Neural cell (in vitro differentiated cells): ENCODE data around the gene CCDC27. TPM values are rescaled to one million over a fixed set of nuclear protein-coding genes. Genes with fewer than 3 reads are reported as not detected.

Source experiments
- H2AFZ ChIP-seq: fragments of 200-600, 300-800 bp; sonication (generic), shearing (Covaris generic); 2 replicates; pipeline ENCODE4 v1.6.0; 2014; ENCODE audit warnings: low read depth, mild to moderate bottlenecking, antibody characterized with exemption, low read length, moderate library complexity
- H3F3A ChIP-seq: fragments of 200-600 bp; shearing (Covaris generic); 2 replicates; pipeline ENCODE4 v1.6.1; 2016; ENCODE audit warnings: mild to moderate bottlenecking, moderate library complexity, mixed read lengths, antibody characterized with exemption, low read length; ENCODE audit not compliant: insufficient read depth, poor library complexity, severe bottlenecking
- H3K27ac ChIP-seq: fragments of 200-600, 300-800 bp; sonication (generic), shearing (Covaris generic); 2 replicates; pipeline ENCODE4 v1.5.1; 2014; ENCODE audit warnings: mild to moderate bottlenecking, low read length, moderate library complexity
- H3K27me3 ChIP-seq: fragments of 300-800, 200-600 bp; sonication (generic), shearing (Covaris generic); 2 replicates; pipeline ENCODE4 v1.6.0; 2014; ENCODE audit warnings: mild to moderate bottlenecking, low read depth, low read length, moderate library complexity; ENCODE audit not compliant: insufficient read depth
- H3K36me3 ChIP-seq: fragments of 300-800, 200-600 bp; sonication (generic), shearing (Covaris generic); 2 replicates; pipeline ENCODE4 v1.5.1; 2014; ENCODE audit warnings: mild to moderate bottlenecking, antibody characterized with exemption, low read length, moderate library complexity; ENCODE audit not compliant: insufficient read depth
- H3K4me2 ChIP-seq: fragments of 300-800, 200-600 bp; sonication (generic), shearing (Covaris generic); 2 replicates; pipeline ENCODE4 v1.6.0; 2014; ENCODE audit warnings: mild to moderate bottlenecking, low read length
- H3K4me3 ChIP-seq: fragments of 300-800, 200-600 bp; sonication (generic), shearing (Covaris generic); 2 replicates; pipeline ENCODE4 v1.5.1; 2014; ENCODE audit warnings: mild to moderate bottlenecking, low read length, moderate library complexity
- H3K79me2 ChIP-seq: fragments of 200-600 bp; shearing (Covaris generic); replicated peaks from 2 replicates; pipeline ENCODE4 v1.6.0; 2014; ENCODE audit warnings: mild to moderate bottlenecking, low read length, moderate library complexity; ENCODE audit not compliant: insufficient read depth
- H3K9ac ChIP-seq: fragments of 300-800, 200-600 bp; sonication (generic), shearing (Covaris generic); 2 replicates; pipeline ENCODE4 v1.6.1; 2016; ENCODE audit warnings: mild to moderate bottlenecking, low read length, mixed read lengths
- H3K9me2 ChIP-seq: fragments of 200-600 bp; shearing (Covaris generic); 2 replicates; pipeline ENCODE4 v1.6.1; 2016; ENCODE audit warnings: mild to moderate bottlenecking, low read length, mixed read lengths; ENCODE audit not compliant: insufficient read depth
- H3K9me3 ChIP-seq: fragments of 200-600, 300-800 bp; sonication (generic), shearing (Covaris generic); 2 replicates; pipeline ENCODE4 v1.6.1; 2016; ENCODE audit warnings: mild to moderate bottlenecking, mixed run types, low read length, moderate library complexity, mixed read lengths
- H4K20me1 ChIP-seq: fragments of 200-600 bp; shearing (Covaris generic); 2 replicates; pipeline ENCODE4 v1.6.1; 2016; ENCODE audit warnings: mild to moderate bottlenecking, mixed run types; ENCODE audit not compliant: insufficient read depth
- CTCF ChIP-seq: fragments of 450-650 bp; IDR thresholded peaks from 2 replicates; pipeline ENCODE4 v1.5.1; 2014; ENCODE audit warnings: antibody characterized with exemption, mild to moderate bottlenecking, moderate library complexity; ENCODE audit not compliant: poor library complexity, severe bottlenecking
- EP300 ChIP-seq: fragments of 450-650 bp; conservative IDR thresholded peaks from 2 replicates; pipeline ENCODE4 v1.6.1; 2014; ENCODE audit warnings: antibody characterized with exemption, mild to moderate bottlenecking, moderate library complexity; ENCODE audit not compliant: poor library complexity, severe bottlenecking
- EZH2 ChIP-seq: fragments of 200-600, 300-800 bp; shearing (Covaris generic), sonication (generic); IDR thresholded peaks from 2 replicates; pipeline ENCODE4 v1.6.1; 2014; ENCODE audit warnings: antibody characterized with exemption, low read length, borderline replicate concordance, mild to moderate bottlenecking; ENCODE audit not compliant: insufficient read depth, poor library complexity, severe bottlenecking
- MXI1 ChIP-seq: fragments of 450-650 bp; conservative IDR thresholded peaks from 2 replicates; pipeline ENCODE4 v1.6.1; 2014; ENCODE audit warnings: antibody characterized with exemption, mild to moderate bottlenecking; ENCODE audit not compliant: poor library complexity, severe bottlenecking
- POLR2AphosphoS5 ChIP-seq: IDR thresholded peaks from 2 replicates; pipeline ENCODE4 v1.6.1; 2012
- RAD21 ChIP-seq: fragments of 450-650 bp; conservative IDR thresholded peaks from 2 replicates; pipeline ENCODE4 v1.6.1; 2014; ENCODE audit warnings: antibody characterized with exemption, mild to moderate bottlenecking, moderate library complexity
- REST ChIP-seq: IDR thresholded peaks from 2 replicates; pipeline ENCODE4 v1.6.1; 2012; ENCODE audit warnings: borderline replicate concordance
- SMC3 ChIP-seq: fragments of 450-650 bp; conservative IDR thresholded peaks from 2 replicates; pipeline ENCODE4 v1.6.1; 2014; ENCODE audit warnings: antibody characterized with exemption, mild to moderate bottlenecking, moderate library complexity; ENCODE audit not compliant: poor library complexity
- TAF1 ChIP-seq: IDR thresholded peaks from 2 replicates; pipeline ENCODE4 v1.6.1; 2012; ENCODE audit warnings: low read depth
- polyA plus RNA-seq: library from polyadenylated mRNA; depleted of rRNA; stranded (reverse); fragments of >200 nt; gene quantifications from 2 replicates; pipeline ENCODE4 v1.2.3, GENCODE V29; 2014

Gene CCDC27
- polyA plus RNA-seq, 1 donor from 2014 or later: not detected

- no peak overlapping the region for H3K9ac ChIP-seq
- no peaks in the 10 kb centered on the region for H4K20me1 ChIP-seq
- H3K4me2 ChIP-seq: no peak overlapping the region
- no peaks in the 10 kb centered on the region for H3K79me2 ChIP-seq
- H3K27ac ChIP-seq: no peak overlapping the region
- no peaks in the 10 kb centered on the region for H3K9me3 ChIP-seq
- H2AFZ ChIP-seq: no peak overlapping the region
- no peaks in the 10 kb centered on the region for H3K36me3 ChIP-seq
- H3K27me3 ChIP-seq: peaks cover 3% of the 10 kb centered on the region
- no peaks in the 10 kb centered on the region for H3F3A ChIP-seq
- H3K4me3 ChIP-seq: no peak overlapping the region
- no peak for TF ChIP-seq POLR2AphosphoS5
- no peak for TF ChIP-seq TAF1
- H3K9me2 ChIP-seq: no peaks in the 10 kb centered on the region
Observed at GRCh38 chr1:3708791-3709190, 43.5 kb upstream of the CCDC27 start.

GRCh38 chr1:3710251-3710650 lies 42.0 kb upstream of the CCDC27 start:
- no peaks in the 10 kb centered on the region for H4K20me1 ChIP-seq
- no peaks in the 10 kb centered on the region for H3K79me2 ChIP-seq
- no peak for TF ChIP-seq EP300
- no peak for TF ChIP-seq TAF1
- TF ChIP-seq MXI1: no peak
- TF ChIP-seq CTCF: no peak
- TF ChIP-seq RAD21: no peak
- no peak for TF ChIP-seq SMC3
- no peaks in the 10 kb centered on the region for H3K9me2 ChIP-seq
- no peak overlapping the region for H3K9ac ChIP-seq
- H3K4me3 ChIP-seq: no peak overlapping the region
- no peak overlapping the region for H2AFZ ChIP-seq
- H3F3A ChIP-seq: no peaks in the 10 kb centered on the region
- H3K9me3 ChIP-seq: no peaks in the 10 kb centered on the region
- H3K36me3 ChIP-seq: no peaks in the 10 kb centered on the region
- no peak overlapping the region for H3K27ac ChIP-seq
- no peak overlapping the region for H3K4me2 ChIP-seq
- H3K27me3 ChIP-seq: peaks cover 3% of the 10 kb centered on the region

GRCh38 chr1:3711381-3711779 lies 40.9 kb upstream of the CCDC27 start:
- Histone ChIP-seq H3K36me3 (no peaks in the 10 kb centered on the region), H3K9ac (no peak overlapping the region), H3K79me2 (no peaks in the 10 kb centered on the region), H3K4me3 (no peak overlapping the region), H3K9me2 (no peaks in the 10 kb centered on the region), H3K27me3 (peaks cover 3% of the 10 kb centered on the region), H3K4me2 (no peak overlapping the region), H3K9me3 (no peaks in the 10 kb centered on the region), H3K27ac (no peak overlapping the region), H3F3A (no peaks in the 10 kb centered on the region), H4K20me1 (no peaks in the 10 kb centered on the region), H2AFZ (no peak overlapping the region)
- TF ChIP-seq RAD21: no peak
- no peak for TF ChIP-seq SMC3
- no peak for TF ChIP-seq EZH2
- no peak for TF ChIP-seq EP300
- TF ChIP-seq MXI1: no peak
- no peak for TF ChIP-seq POLR2AphosphoS5
- no peak for TF ChIP-seq CTCF
- no peak for TF ChIP-seq REST
